RWPE1 (cell line): Measurements from ENCODE around the gene GGT7.
A peak's percentile ranks its signal among the peaks of the same experiment; 100 is the strongest.

Experiments
- CTCF ChIA-PET: fragments of 350-600 bp; sonication (Branson Sonifier 250); formaldehyde crosslinking; extraction: SDS; loops from one replicate; lab custom pipeline; 2021; lab: Yijun Ruan, JAX
- POLR2A ChIA-PET: fragments of 400-600 bp; formaldehyde crosslinking; extraction: SDS; loops from one replicate; lab custom pipeline; 2020; ENCODE audit warnings: antibody characterized with exemption; ENCODE audit not compliant: low non-redundant PET; lab: Yijun Ruan, JAX
- DNase-seq: peaks from one replicate; pipeline ENCODE4 v3.0.0; 2012; ENCODE audit warnings: low spot score
- H3K27ac ChIP-seq: fragments of 450-650 bp; 2 replicates; pipeline ENCODE4 v1.5.1; 2017
- CTCF ChIP-seq: fragments of 450-650 bp; conservative IDR thresholded peaks from 2 replicates; pipeline ENCODE4 v1.5.1; 2017; ENCODE audit warnings: low read depth, mild to moderate bottlenecking

The GGT7 gene

DNA sequence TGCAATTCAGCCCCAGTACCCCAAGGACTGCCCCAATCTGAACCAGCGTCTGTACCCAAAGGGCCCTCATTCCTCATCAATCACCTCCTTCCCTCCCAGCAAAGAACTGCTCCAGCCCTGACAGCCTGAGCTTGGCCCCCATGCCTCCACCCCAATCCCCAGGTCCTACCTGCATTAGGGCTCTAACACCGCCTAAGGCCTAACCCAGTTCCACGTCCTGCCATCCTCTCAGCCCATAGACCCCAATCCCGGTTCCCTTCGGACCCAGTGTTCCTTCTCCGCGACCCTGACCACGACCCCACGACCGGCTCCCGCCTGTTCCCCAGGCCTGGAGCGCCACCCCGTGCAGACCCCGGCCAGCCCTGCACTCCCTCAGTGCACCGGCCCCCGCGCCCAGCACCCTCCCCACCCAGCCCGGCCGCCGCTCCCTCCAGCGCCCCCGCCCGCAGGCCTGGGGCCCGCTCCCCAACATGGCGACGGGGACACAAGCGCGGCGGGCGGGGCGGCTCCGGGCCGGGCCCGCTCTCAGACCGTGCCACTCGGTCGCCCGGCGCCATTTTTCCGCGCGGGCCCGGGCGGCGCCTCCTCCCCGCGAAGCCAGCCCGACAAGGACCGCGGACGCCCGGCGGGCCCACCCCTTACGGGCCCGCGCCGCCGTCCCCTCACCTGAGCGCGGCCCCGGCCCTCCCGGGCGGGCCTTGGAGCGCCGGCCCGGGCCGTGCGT lies 47.7 kb downstream of the GGT7 start:
- peak overlapping the region; percentile 90 for H3K27ac ChIP-seq

DNA sequence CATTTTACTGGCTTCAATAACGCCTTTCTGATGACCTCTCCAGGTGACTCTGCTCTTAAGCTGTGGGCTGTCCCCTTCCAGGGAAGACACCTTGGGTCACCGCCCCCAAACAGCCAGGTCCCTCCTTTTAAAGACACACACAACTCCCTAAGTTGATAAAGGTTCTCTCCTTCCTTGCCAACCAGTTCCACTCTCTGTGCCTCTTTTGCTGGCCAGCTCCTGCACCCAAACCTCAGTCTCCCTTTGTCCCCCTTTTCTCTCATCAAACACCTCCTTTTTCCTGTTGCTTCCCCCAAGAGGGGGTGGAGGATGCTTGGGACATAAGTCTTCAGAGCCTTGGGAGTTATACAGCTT lies 48.2 kb downstream of the GGT7 start:
- TF ChIP-seq CTCF, result no peak
- ChIA-PET CTCF (interaction anchor here (0.9 kb wide), 1 partner anchor 512 kb away, joined by 3 read pairs; no protein-coding TSS in a partner anchor), POLR2A (no interaction called here)
- peak; percentile 92 for DNase-seq
- peak overlapping the region; percentile 90 for H3K27ac ChIP-seq

More for the DNA sequence above, 47.7 kb downstream of the GGT7 start:
- POLR2A ChIA-PET, result interaction anchor here (0.8 to 0.9 kb wide), 2 partner anchors 8 to 52 kb away, joined by 3 read pairs; partner anchors contain the start of gene ACSS2
- peak; percentile 60 for DNase-seq
- TF ChIP-seq CTCF, result no peak
- CTCF ChIA-PET, result interaction anchor here (0.9 to 1.5 kb wide), 3 partner anchors 11 to 512 kb away, joined by 3 to 4 read pairs (median 3); no protein-coding TSS in a partner anchor

GRCh38 chr20:34824026-34824425 lies 48.6 kb downstream of the GGT7 start:
- DNase-seq, result no peak
- ChIA-PET CTCF (interaction anchor here (0.7 to 0.9 kb wide), 2 partner anchors 27 to 511 kb away, joined by 3 to 6 read pairs; no protein-coding TSS in a partner anchor), POLR2A (no interaction called here)
- peak overlapping the region; percentile 90 for H3K27ac ChIP-seq
- TF ChIP-seq CTCF, result no peak

GRCh38 chr20:34820805-34821578 lies 51.7 kb downstream of the GGT7 start:
- CTCF ChIA-PET, result interaction anchor here (0.7 kb wide), 2 partner anchors 17 to 23 kb away, joined by 3 to 4 read pairs; no protein-coding TSS in a partner anchor
- DNase-seq, result no peak
- POLR2A ChIA-PET, result no interaction called here
- H3K27ac ChIP-seq, result no peak overlapping the region
- TF ChIP-seq CTCF, result no peak

DNA sequence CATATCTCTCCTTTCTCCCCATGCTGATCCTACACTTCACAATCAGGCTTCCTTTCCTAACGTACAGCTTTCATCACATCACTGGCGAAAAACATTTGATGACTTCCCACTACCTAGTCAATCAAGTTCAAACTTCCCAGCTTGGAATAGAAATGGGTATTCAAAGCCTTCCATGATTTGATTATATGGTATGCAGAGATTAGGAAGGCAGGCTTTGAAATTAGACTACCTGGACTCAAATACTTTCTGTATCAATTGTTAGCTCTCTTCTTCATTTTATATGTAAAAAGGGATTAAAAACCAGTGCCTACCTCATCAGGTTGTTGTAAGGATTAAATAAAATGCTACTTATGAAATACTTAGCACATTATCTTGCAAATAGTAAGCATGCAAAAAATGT lies 54.9 kb downstream of the GGT7 start:
- no peak for TF ChIP-seq CTCF
- POLR2A ChIA-PET, result no interaction called here
- CTCF ChIA-PET, result interaction anchor here (1.4 kb wide), 1 partner anchor 32 kb away, joined by 8 read pairs; no protein-coding TSS in a partner anchor
- no peak for DNase-seq
- H3K27ac ChIP-seq, result no peak overlapping the region

GRCh38 chr20:34817072-34817471 lies 55.6 kb downstream of the GGT7 start:
- ChIA-PET CTCF (interaction anchor here (0.7 to 1.4 kb wide), 2 partner anchors 31 to 319 kb away, joined by 3 to 8 read pairs; no protein-coding TSS in a partner anchor), POLR2A (interaction anchor here (0.6 to 1.2 kb wide), 2 partner anchors 8 to 35 kb away, joined by 3 to 4 read pairs; partner anchors contain the start of gene NCOA6)
- DNase-seq, result no peak
- H3K27ac ChIP-seq, result no peak overlapping the region
- no peak for TF ChIP-seq CTCF
